H9 (cell line): ENCODE data around the gene TRMT2A. TPM values are rescaled to one million over a fixed set of nuclear protein-coding genes. Genes with fewer than 3 reads are reported as not detected.

Source experiments
- DNase-seq: peaks from one replicate; pipeline ENCODE4 v3.0.0-alpha.2; 2017
- H2AFZ ChIP-seq: one replicate; pipeline ENCODE4 v1.6.1; 2013; ENCODE audit warnings: mild to moderate bottlenecking, low read length, control low read depth, moderate library complexity
- H2AK5ac ChIP-seq: 2 replicates; pipeline ENCODE4 v1.6.1; 2013; ENCODE audit warnings: low read length, control low read depth, mixed read lengths; ENCODE audit not compliant: insufficient read length
- H2BK120ac ChIP-seq: one replicate; pipeline ENCODE4 v1.6.1; 2013; ENCODE audit warnings: low read depth, mild to moderate bottlenecking, low read length, control low read depth, inconsistent platforms; ENCODE audit not compliant: poor library complexity, severe bottlenecking
- H2BK12ac ChIP-seq: 2 replicates; pipeline ENCODE4 v1.6.1; 2013; ENCODE audit warnings: low read length, control low read depth, mixed read lengths, low read depth; ENCODE audit not compliant: insufficient read length
- H2BK15ac ChIP-seq: 2 replicates; pipeline ENCODE4 v1.6.1; 2013; ENCODE audit warnings: low read depth, low read length, control low read depth
- H2BK20ac ChIP-seq: one replicate; pipeline ENCODE4 v1.6.1; 2013; ENCODE audit warnings: low read depth, mild to moderate bottlenecking, low read length, control low read depth, inconsistent platforms; ENCODE audit not compliant: poor library complexity, severe bottlenecking
- H2BK5ac ChIP-seq: 2 replicates; pipeline ENCODE4 v1.6.1; 2013; ENCODE audit warnings: low read length, control low read depth, mixed read lengths; ENCODE audit not compliant: insufficient read length
- H3K14ac ChIP-seq: 2 replicates; pipeline ENCODE4 v1.6.1; 2013; ENCODE audit warnings: low read length, control low read depth; ENCODE audit not compliant: insufficient read depth
- H3K18ac ChIP-seq: 2 replicates; pipeline ENCODE4 v1.6.1; 2013; ENCODE audit warnings: low read depth, mild to moderate bottlenecking, mixed read lengths, low read length, control low read depth; ENCODE audit not compliant: insufficient read length
- H3K23ac ChIP-seq: 2 replicates; pipeline ENCODE4 v1.6.1; 2013; ENCODE audit warnings: low read length, control low read depth, mixed read lengths, low read depth; ENCODE audit not compliant: insufficient read length
- H3K23me2 ChIP-seq: 2 replicates; pipeline ENCODE4 v1.6.1; 2013; ENCODE audit warnings: low read depth, mild to moderate bottlenecking, mixed read lengths, low read length, control low read depth; ENCODE audit not compliant: insufficient read length, poor library complexity, severe bottlenecking
- H3K27ac ChIP-seq: 2 replicates; pipeline ENCODE4 v1.5.1; 2013; ENCODE audit warnings: low read length, control low read depth, mixed read lengths, low read depth; ENCODE audit not compliant: insufficient read length
- H3K27me3 ChIP-seq: 2 replicates; pipeline ENCODE4 v1.6.1; 2013; ENCODE audit warnings: low read length, control low read depth, inconsistent platforms; ENCODE audit not compliant: insufficient read depth
- H3K4ac ChIP-seq: 2 replicates; pipeline ENCODE4 v1.6.1; 2013; ENCODE audit warnings: low read depth, mild to moderate bottlenecking, control low read depth, inconsistent platforms, low read length, moderate library complexity
- H3K4me1 ChIP-seq: 2 replicates; pipeline ENCODE4 v1.6.1; 2013; ENCODE audit warnings: low read length, control low read depth, inconsistent platforms; ENCODE audit not compliant: insufficient read depth
- H3K4me2 ChIP-seq: 2 replicates; pipeline ENCODE4 v1.6.1; 2013; ENCODE audit warnings: low read length, control low read depth, mixed read lengths; ENCODE audit not compliant: insufficient read length, insufficient read depth
- H3K56ac ChIP-seq: 2 replicates; pipeline ENCODE4 v1.6.1; 2013; ENCODE audit warnings: low read depth, mild to moderate bottlenecking, mixed read lengths, low read length, control low read depth; ENCODE audit not compliant: insufficient read length
- H3K79me1 ChIP-seq: 2 replicates; pipeline ENCODE4 v1.6.1; 2013; ENCODE audit warnings: low read depth, mild to moderate bottlenecking, moderate library complexity, low read length, control low read depth, inconsistent platforms; ENCODE audit not compliant: insufficient read depth, poor library complexity, severe bottlenecking
- H3K79me2 ChIP-seq: 2 replicates; pipeline ENCODE4 v1.6.1; 2013; ENCODE audit warnings: low read length, control low read depth, inconsistent platforms; ENCODE audit not compliant: insufficient read depth
- H3K9ac ChIP-seq: 2 replicates; pipeline ENCODE4 v1.6.1; 2013; ENCODE audit warnings: low read length, control low read depth, mixed read lengths; ENCODE audit not compliant: insufficient read length; ENCODE audit errors: extremely low read depth
- H3K9me3 ChIP-seq: one replicate; pipeline ENCODE4 v1.6.1; 2013; ENCODE audit warnings: low read depth, low read length, inconsistent platforms; ENCODE audit not compliant: control insufficient read depth
- H3T11ph ChIP-seq: one replicate; pipeline ENCODE4 v1.6.1; 2013; ENCODE audit warnings: mild to moderate bottlenecking, low read length, control low read depth, inconsistent platforms
- H4K20me1 ChIP-seq: one replicate; pipeline ENCODE4 v1.6.1; 2013; ENCODE audit not compliant: control insufficient read depth, insufficient read length, insufficient read depth
- H4K5ac ChIP-seq: 2 replicates; pipeline ENCODE4 v1.6.1; 2013; ENCODE audit warnings: low read depth, mild to moderate bottlenecking, mixed read lengths, low read length, control low read depth; ENCODE audit not compliant: insufficient read length
- H4K8ac ChIP-seq: replicated peaks from 2 replicates; pipeline ENCODE4 v1.6.1; 2013; ENCODE audit warnings: low read length, control low read depth, mixed read lengths, low read depth; ENCODE audit not compliant: insufficient read length
- H4K91ac ChIP-seq: 2 replicates; pipeline ENCODE4 v1.6.1; 2013; ENCODE audit warnings: low read depth, mild to moderate bottlenecking, moderate library complexity, mixed read lengths, low read length, control low read depth; ENCODE audit not compliant: insufficient read length
- H3K27ac Mint-ChIP-seq, 3 experiments: 2 replicates in 2 of 3; 3 replicates in 1 of 3; pipeline ENCODE4 v1.8.0; 2020 to 2021; ENCODE audit warnings: mixed read lengths in 3 of 3, mild to moderate bottlenecking in 1 of 3, moderate library complexity in 1 of 3
- H3K27me3 Mint-ChIP-seq: 2 replicates; pipeline ENCODE4 v1.8.0; 2021; ENCODE audit warnings: low read depth, mild to moderate bottlenecking, moderate library complexity, mixed read lengths
- H3K36me3 Mint-ChIP-seq, 3 experiments: 2 replicates in 2 of 3; 3 replicates in 1 of 3; pipeline ENCODE4 v1.8.0; 2020 to 2021; ENCODE audit warnings: low read depth in 3 of 3, mixed read lengths in 3 of 3; ENCODE audit not compliant: insufficient read depth in 1 of 3
- H3K4me1 Mint-ChIP-seq, 2 experiments: 2 replicates each; pipeline ENCODE4 v1.8.0; 2020; ENCODE audit warnings: mixed read lengths in 2 of 2
- H3K4me3 Mint-ChIP-seq, 2 experiments: 2 replicates in 1 of 2; 3 replicates in 1 of 2; pipeline ENCODE4 v1.8.0; 2020 to 2021; ENCODE audit warnings: mild to moderate bottlenecking in 2 of 2, mixed read lengths in 2 of 2, moderate library complexity in 1 of 2
- H3K9me3 Mint-ChIP-seq, 2 experiments: 2 replicates in 1 of 2; 3 replicates in 1 of 2; pipeline ENCODE4 v1.8.0; 2020; ENCODE audit warnings: mild to moderate bottlenecking in 2 of 2, mixed read lengths in 2 of 2, moderate library complexity in 1 of 2
- CTCF ChIP-seq: fragments of 200-600 bp; sonication (generic); conservative IDR thresholded peaks from 3 replicates; pipeline ENCODE4 v1.8.0; 2021; ENCODE audit warnings: antibody characterized with exemption, mild to moderate bottlenecking
- WGBS: extraction: QIAGEN DNeasy Blood & Tissue Kit; methylation state at CpG from one replicate; pipeline ENCODE4 v1.1.7; 2013; ENCODE audit warnings: missing lambda C conversion rate, low lambda C conversion rate, mixed read lengths; ENCODE audit not compliant: insufficient read length; ENCODE audit errors: extremely low coverage; 5-methylcytosine and 5-hydroxymethylcytosine counted together
- total RNA-seq: library from RNA; stranded (reverse); gene quantifications from 2 replicates; pipeline ENCODE4 v1.2.1, GENCODE V29; 2021

TRMT2A gene
- total RNA-seq, 1 experiment from 2014 or later = 58.2 TPM

- H3K79me2 ChIP-seq = no peaks in the 10 kb centered on the region; the same call in 1 of the 2 replicates
- no peak overlapping the region for H3K56ac ChIP-seq
- peak overlapping the region; percentile 30 for H3K4me2 ChIP-seq
- no peak for DNase-seq
- H3K23ac ChIP-seq = no peak overlapping the region
- no peak overlapping the region for H4K8ac ChIP-seq
- no peak overlapping the region; the same call in 1 of the 2 replicates for H3K14ac ChIP-seq
- no peaks in the 10 kb centered on the region for H3K9me3 ChIP-seq
- H3K27me3 ChIP-seq = no peaks in the 10 kb centered on the region
- Mint-ChIP-seq H3K9me3 (no peaks in the 10 kb centered on the region), H3K4me1 (peaks cover 5 to 8% of the 10 kb centered on the region in 2 experiments), H3K4me3 (peak overlapping the region; percentile 60 to 78), H3K36me3 (peaks cover 0 to 5% (median 4%) of the 10 kb centered on the region in 3 experiments; a peak in 5 of 7 replicates), H3K27me3 (no peaks in the 10 kb centered on the region; the same call in 1 of the 2 replicates), H3K27ac (no peak overlapping the region)
- H2BK20ac ChIP-seq = no peak overlapping the region
- H2BK12ac ChIP-seq = no peak overlapping the region
- H2AK5ac ChIP-seq = no peak overlapping the region
- no CpG with 5 or more reads among the region's 16 CpGs for WGBS
- no peak overlapping the region for H2AFZ ChIP-seq
- no peak overlapping the region for H2BK15ac ChIP-seq
- no peak for TF ChIP-seq CTCF
- H3K4me1 ChIP-seq = no peaks in the 10 kb centered on the region
- H3K27ac ChIP-seq = no peak overlapping the region
- H3K4ac ChIP-seq = no peak overlapping the region
- H3T11ph ChIP-seq = no peak overlapping the region
- H3K23me2 ChIP-seq = peaks cover 4% of the 10 kb centered on the region
- H4K5ac ChIP-seq = no peak overlapping the region
- no peak overlapping the region for H2BK5ac ChIP-seq
- H4K91ac ChIP-seq = no peak overlapping the region
- no peaks in the 10 kb centered on the region for H3K79me1 ChIP-seq
- H4K20me1 ChIP-seq = peaks cover 5% of the 10 kb centered on the region
- peak overlapping the region; percentile 6 for H3K9ac ChIP-seq
- no peak overlapping the region for H3K18ac ChIP-seq
- no peak overlapping the region for H2BK120ac ChIP-seq
Measured at GRCh38 chr22:20132686-20133246, 15.7 kb upstream of the TRMT2A start.
